ENCODE data around the gene ELAVL3. TPM values are rescaled to one million over a fixed set of nuclear protein-coding genes. Genes with fewer than 3 reads are reported as not detected.

Gene ELAVL3
- polyA plus RNA-seq, 1 of the 3 experiments (the other 2 are of a cell fraction), result 0.48 TPM

- Histone ChIP-seq H3K36me3 (replicated peaks in 1 of 2; ENCODE audit: control insufficient read depth in 1 of 2, insufficient read depth in 2 of 2, low read length in 1 of 2) (no peaks in the 10 kb centered on the region), H3F3A (replicated peaks; ENCODE audit: insufficient read depth) (peaks cover 7% of the 10 kb centered on the region), H3K4me1 (ENCODE audit: control insufficient read depth in 1 of 2, insufficient read depth in 2 of 2, low read depth in 1 of 2, low read length in 1 of 2) (peaks cover 9 to 12% of the 10 kb centered on the region in 2 experiments; a peak in 2 of 4 replicates), H3K9me3 (no peaks in the 10 kb centered on the region), H3K79me2 (ENCODE audit: insufficient read depth) (peaks cover 22% of the 10 kb centered on the region; the same call in 1 of the 2 replicates), H3K27ac (ENCODE audit: low read depth in 2 of 2, low read length in 1 of 2) (peak within 1 kb of the TSS; percentile 84 to 89), H2AFZ (ENCODE audit: low read depth) (peak within 1 kb of the TSS; percentile 86), H3K27me3 (ENCODE audit: insufficient read depth) (no peaks in the 10 kb centered on the region), H3K9me2 (no peaks in the 10 kb centered on the region), H3K4me3 (ENCODE audit: low read depth in 2 of 2, low read length in 1 of 2) (peak within 1 kb of the TSS; percentile 64 to 78), H4K20me1 (ENCODE audit: insufficient read depth) (no peaks in the 10 kb centered on the region), H3K4me2 (peak within 1 kb of the TSS; percentile 88), H3K9ac (peak within 1 kb of the TSS; percentile 96)
- CTCF ChIA-PET, result interaction anchor here (0.9 to 2.1 kb wide), 3 partner anchors 10 to 124 kb away, joined by 3 to 8 read pairs (median 4); no protein-coding TSS in a partner anchor
- peak; percentile 97 for DNase-seq
- POLR2A ChIA-PET, result interaction anchor here (0.6 to 1.2 kb wide), 4 partner anchors 15 to 54 kb away, joined by 3 read pairs; partner anchors contain the start of genes ECSIT, ELAVL3 and ELOF1
- WGBS (ENCODE audit: low lambda C conversion rate), result 2% methylated on average over 26 of the region's 65 CpGs
- TF ChIP-seq TCF12 (IDR thresholded peaks at IDR 0.05) (no peak), PBX3 (IDR thresholded peaks at IDR 0.05) (peak; percentile 3; the same call in 1 of the 2 replicates), MEF2A (IDR thresholded peaks at IDR 0.05; ENCODE audit: borderline replicate concordance, low read depth) (no peak), EZH2phosphoT487 (IDR thresholded peaks at IDR 0.05; ENCODE audit: borderline replicate concordance, low read depth) (no peak), USF2 (IDR thresholded peaks at IDR 0.05; ENCODE audit: borderline replicate concordance, low read depth, low read length) (no peak), REST (IDR thresholded peaks at IDR 0.05; ENCODE audit: low read depth, low read length) (no peak), TAF1 (IDR thresholded peaks at IDR 0.05; ENCODE audit: borderline replicate concordance, low read depth, low read length) (peak; percentile 83), MAX (IDR thresholded peaks at IDR 0.05; ENCODE audit: low read depth) (no peak; the same call in 1 of the 2 replicates), NFIC (IDR thresholded peaks at IDR 0.05; ENCODE audit: borderline replicate concordance) (peak; percentile 54; the same call in 1 of the 2 replicates), NRF1 (IDR thresholded peaks at IDR 0.05; ENCODE audit: low read depth, low read length) (peak; percentile 47; the same call in 1 of the 2 replicates), TEAD4 (IDR thresholded peaks at IDR 0.05; ENCODE audit: borderline replicate concordance, insufficient read depth) (no peak), SMC3 (IDR thresholded peaks at IDR 0.05; ENCODE audit: low read depth, low read length) (no peak), JUND (IDR thresholded peaks at IDR 0.05) (peak; percentile 6; the same call in 1 of the 2 replicates), POLR2AphosphoS5 (IDR thresholded peaks at IDR 0.05; ENCODE audit: low read depth, low read length) (peak; percentile 75; the same call in 1 of the 2 replicates), FOSL2 (IDR thresholded peaks at IDR 0.05; ENCODE audit: borderline replicate concordance, low read depth) (no peak; the same call in 1 of the 2 replicates), FOXM1 (IDR thresholded peaks at IDR 0.05; ENCODE audit: low read depth) (no peak), FOXJ3 (CRISPR knock-in tag; IDR thresholded peaks at IDR 0.05) (no peak), IRF3 (IDR thresholded peaks at IDR 0.05; ENCODE audit: low read depth, low read length) (no peak), GATA2 (CRISPR knock-in tag; IDR thresholded peaks at IDR 0.05) (no peak), GABPA (IDR thresholded peaks at IDR 0.05; ENCODE audit: low read depth) (peak; percentile 81), YY1 (IDR thresholded peaks at IDR 0.05; ENCODE audit: low read depth) (no peak), RCOR1 (IDR thresholded peaks at IDR 0.05; ENCODE audit: low read length) (0 out of 2 replicates have a peak, but pooled peaks have one; percentile 14), RAD21 (IDR thresholded peaks at IDR 0.05; ENCODE audit: low read length) (no peak), MXI1 (IDR thresholded peaks at IDR 0.05; ENCODE audit: low read depth, low read length) (peak; percentile 100), CTCF (IDR thresholded peaks at IDR 0.05) (no peak)
Observed at GRCh38 chr19:11505504-11506100, 24.8 kb upstream of the ELAVL3 start, which contains the start of gene ZNF653. ZNF653 (minus strand) TSS chr19:11505839; CDS start chr19:11505786, 53 bp downstream.

Data from SK-N-SH (cell line).